PC-9 (cell line): ENCODE measurements around the gene PPFIBP1. TPM values are rescaled to one million over a fixed set of nuclear protein-coding genes. Genes with fewer than 3 reads are reported as not detected.

Experiments used
- BruUV-seq: library from RNA; stranded (reverse); fragments of 400-500 nt; replicated peaks from 2 replicates; lab custom pipeline; 2021; lab: Mats Ljungman, UMichigan
- CTCF ChIA-PET: fragments of 300-600 bp; sonication (Branson Sonifier 250); formaldehyde crosslinking; loops from one replicate; lab custom pipeline; 2022; ENCODE audit warnings: antibody characterized with exemption; lab: Charles Lee
- POLR2A ChIA-PET: fragments of 300-600 bp; sonication (Branson Sonifier 250); formaldehyde crosslinking; loops from one replicate; lab custom pipeline; 2022; ENCODE audit warnings: antibody characterized with exemption; ENCODE audit not compliant: unreplicated experiment; lab: Charles Lee
- DNase-seq, 2 experiments: peaks; one replicate each; pipeline versions ENCODE4 v3.0.0 to v3.0.0-alpha.2; 2015 to 2022; ENCODE audit warnings: mixed read lengths in 1 of 2
- H2AFZ ChIP-seq: fragments of 200-600 bp; sonication (generic); 2 replicates; pipeline ENCODE4 v1.8.1; 2017; ENCODE audit warnings: antibody characterized with exemption
- H3F3A ChIP-seq: fragments of 200-600 bp; sonication (generic); 2 replicates; pipeline ENCODE4 v1.8.1; 2017; ENCODE audit warnings: antibody characterized with exemption, mild to moderate bottlenecking, low read depth; ENCODE audit not compliant: insufficient read depth
- H3K27ac ChIP-seq: fragments of 200-600 bp; sonication (generic); 2 replicates; pipeline ENCODE4 v1.6.1; 2016; ENCODE audit warnings: mixed run types
- H3K27me3 ChIP-seq: fragments of 200-600 bp; sonication (generic); 2 replicates; pipeline ENCODE4 v1.6.1; 2016; ENCODE audit warnings: low read depth, mixed run types; ENCODE audit not compliant: insufficient read depth
- H3K36me3 ChIP-seq: fragments of 200-600 bp; sonication (generic); 2 replicates; pipeline ENCODE4 v1.6.1; 2016; ENCODE audit warnings: low read depth, mixed run types
- H3K4me1 ChIP-seq: fragments of 200-600 bp; sonication (generic); replicated peaks from 2 replicates; pipeline ENCODE4 v1.6.1; 2016; ENCODE audit warnings: mixed run types; ENCODE audit not compliant: insufficient read depth
- H3K4me2 ChIP-seq: fragments of 200-600 bp; sonication (generic); 2 replicates; pipeline ENCODE4 v1.6.1; 2017; ENCODE audit warnings: mixed run types
- H3K4me3 ChIP-seq: fragments of 200-600 bp; sonication (generic); 2 replicates; pipeline ENCODE4 v1.6.1; 2016; ENCODE audit warnings: mixed run types
- H3K79me2 ChIP-seq: fragments of 200-600 bp; sonication (generic); 2 replicates; pipeline ENCODE4 v1.6.1; 2017; ENCODE audit warnings: low read depth, mixed run types
- H3K9me2 ChIP-seq: fragments of 200-600 bp; sonication (generic); 2 replicates; pipeline ENCODE4 v1.8.1; 2017; ENCODE audit warnings: mild to moderate bottlenecking; ENCODE audit not compliant: insufficient read depth
- H3K9me3 ChIP-seq: fragments of 200-600 bp; sonication (generic); 2 replicates; pipeline ENCODE4 v1.8.1; 2016; ENCODE audit warnings: low read depth; ENCODE audit not compliant: insufficient read depth
- H4K20me1 ChIP-seq: fragments of 200-600 bp; sonication (generic); 2 replicates; pipeline ENCODE4 v1.8.1; 2017; ENCODE audit not compliant: insufficient read depth
- CTCF ChIP-seq: fragments of 200-600 bp; sonication (generic); conservative IDR thresholded peaks from 2 replicates; pipeline ENCODE4 v1.6.1; 2017; ENCODE audit warnings: mixed run types, antibody characterized with exemption, mild to moderate bottlenecking, moderate library complexity
- EZH2 ChIP-seq: fragments of 200-600 bp; sonication (generic); IDR thresholded peaks from 2 replicates; pipeline ENCODE4 v1.8.0; 2017; ENCODE audit warnings: antibody characterized with exemption, low read depth
- intact Hi-C: fragments of 100-400 bp; cut with micrococcal nuclease; formaldehyde crosslinking; loops from one replicate; pipeline ENCODE4 v1.10.0; 2022; ENCODE audit not compliant: unreplicated experiment
- total RNA-seq: library from RNA; stranded (reverse); gene quantifications from 2 replicates; pipeline ENCODE4 v1.2.3, GENCODE V29; 2021

PPFIBP1 gene
- total RNA-seq, 1 experiment from 2014 or later, result 77.0 TPM

- no TSS peak for BruUV-seq
- H3F3A ChIP-seq, result no peaks in the 10 kb centered on the region
- no peak overlapping the region for H3K4me2 ChIP-seq
- no peaks in the 10 kb centered on the region for H3K4me1 ChIP-seq
- CTCF ChIA-PET, result no interaction called here
- POLR2A ChIA-PET, result no interaction called here
- no peaks in the 10 kb centered on the region for H4K20me1 ChIP-seq
- H3K9me2 ChIP-seq, result no peaks in the 10 kb centered on the region
- no peaks in the 10 kb centered on the region for H3K36me3 ChIP-seq
- H3K27ac ChIP-seq, result no peak overlapping the region
- intact Hi-C loops, result no loop called here
- DNase-seq, result no peak
- no peaks in the 10 kb centered on the region for H3K79me2 ChIP-seq
- no peaks in the 10 kb centered on the region for H3K27me3 ChIP-seq
- no peak overlapping the region for H3K4me3 ChIP-seq
- H2AFZ ChIP-seq, result no peak overlapping the region
- no peaks in the 10 kb centered on the region for H3K9me3 ChIP-seq
- TF ChIP-seq EZH2 (no peak), CTCF (no peak)
Measured at GRCh38 chr12:27497446-27497845, 26.6 kb upstream of the PPFIBP1 start.

- CTCF ChIA-PET, result no interaction called here
Measured at GRCh38 chr12:27498149-27498548, 25.9 kb upstream of the PPFIBP1 start.

GRCh38 chr12:27498761-27499160 lies 25.2 kb upstream of the PPFIBP1 start:
- no peak for TF ChIP-seq CTCF
- no peak for TF ChIP-seq EZH2
- no peak for DNase-seq
- no peak overlapping the region for H3K27ac ChIP-seq
- H3K4me3 ChIP-seq, result no peak overlapping the region
- H3K4me1 ChIP-seq, result no peaks in the 10 kb centered on the region
- no peak overlapping the region for H2AFZ ChIP-seq
- H3K9me3 ChIP-seq, result no peaks in the 10 kb centered on the region
- H3K36me3 ChIP-seq, result no peaks in the 10 kb centered on the region
- H3F3A ChIP-seq, result no peaks in the 10 kb centered on the region
- H4K20me1 ChIP-seq, result no peaks in the 10 kb centered on the region
- intact Hi-C loops, result no loop called here
- BruUV-seq, result no TSS peak
- H3K27me3 ChIP-seq, result no peaks in the 10 kb centered on the region
- no peak overlapping the region for H3K4me2 ChIP-seq
- POLR2A ChIA-PET, result no interaction called here
- no peaks in the 10 kb centered on the region for H3K79me2 ChIP-seq
- CTCF ChIA-PET, result no interaction called here
- no peaks in the 10 kb centered on the region for H3K9me2 ChIP-seq

More at GRCh38 chr12:27498149-27498548, 25.9 kb upstream of the PPFIBP1 start:
- POLR2A ChIA-PET, result no interaction called here
- Histone ChIP-seq H3K36me3 (no peaks in the 10 kb centered on the region), H3F3A (no peaks in the 10 kb centered on the region), H3K27me3 (no peaks in the 10 kb centered on the region), H3K4me3 (no peak overlapping the region), H3K79me2 (no peaks in the 10 kb centered on the region), H3K4me1 (no peaks in the 10 kb centered on the region), H3K9me2 (no peaks in the 10 kb centered on the region), H2AFZ (no peak overlapping the region), H4K20me1 (no peaks in the 10 kb centered on the region), H3K9me3 (no peaks in the 10 kb centered on the region), H3K4me2 (no peak overlapping the region), H3K27ac (no peak overlapping the region)
- no TSS peak for BruUV-seq
- intact Hi-C loops, result no loop called here
- TF ChIP-seq CTCF (no peak), EZH2 (no peak)
- no peak for DNase-seq
